H1 (cell line): ENCODE measurements around the gene RNF141. TPM values are rescaled to one million over a fixed set of nuclear protein-coding genes. Genes with fewer than 3 reads are reported as not detected.

ENCODE experiments used
- CTCF ChIA-PET: fragments of 300-600 bp; sonication (Branson Sonifier 250); formaldehyde crosslinking; loops from one replicate; lab custom pipeline; 2021; ENCODE audit not compliant: partially characterized antibody; lab: Charles Lee
- POLR2A ChIA-PET: fragments of 300-600 bp; sonication (Branson Sonifier 250); formaldehyde crosslinking; loops from one replicate; lab custom pipeline; 2021; ENCODE audit warnings: inconsistent platforms; ENCODE audit not compliant: partially characterized antibody; lab: Charles Lee
- DNase-seq, 2 experiments: peaks; one replicate each; pipeline versions ENCODE4 v3.0.0 to v3.0.0-alpha.2; 2010 to 2022; ENCODE audit warnings: low spot score in 2 of 2, low read depth in 1 of 2, mixed read lengths in 1 of 2
- FAIRE-seq: peaks from 2 replicates; lab custom pipeline; 2011; peaks lifted over from hg19 to GRCh38; lab: Jason Lieb, UNC
- H2AFZ ChIP-seq: 2 replicates; pipeline ENCODE4 v1.8.1; 2012; ENCODE audit warnings: low read length, inconsistent platforms
- H2AK5ac ChIP-seq: 2 replicates; pipeline ENCODE4 v1.6.1; 2013; ENCODE audit warnings: low read depth, low read length
- H2BK120ac ChIP-seq: replicated peaks from 2 replicates; pipeline ENCODE3; 2013; ENCODE audit warnings: low read depth, low read length, inconsistent platforms
- H2BK12ac ChIP-seq: 2 replicates; pipeline ENCODE4 v1.6.1; 2013; ENCODE audit warnings: low read depth, low read length
- H2BK15ac ChIP-seq: 2 replicates; pipeline ENCODE4 v1.6.1; 2013; ENCODE audit warnings: low read length
- H2BK20ac ChIP-seq: 2 replicates; pipeline ENCODE4 v1.6.1; 2013; ENCODE audit warnings: low read length
- H2BK5ac ChIP-seq: 2 replicates; pipeline ENCODE4 v1.6.1; 2013; ENCODE audit warnings: low read depth, low read length
- H3K14ac ChIP-seq: 2 replicates; pipeline ENCODE4 v1.6.1; 2013; ENCODE audit warnings: inconsistent platforms; ENCODE audit not compliant: insufficient read length
- H3K18ac ChIP-seq: 2 replicates; pipeline ENCODE4 v1.6.1; 2013; ENCODE audit warnings: low read length; ENCODE audit errors: extremely low read depth
- H3K23ac ChIP-seq: 2 replicates; pipeline ENCODE4 v1.6.1; 2013; ENCODE audit warnings: inconsistent platforms; ENCODE audit not compliant: insufficient read length
- H3K23me2 ChIP-seq: 2 replicates; pipeline ENCODE4 v1.6.1; 2013; ENCODE audit warnings: low read depth, low read length
- H3K27ac ChIP-seq: 2 replicates; pipeline ENCODE4 v1.6.1; 2011; ENCODE audit warnings: low read depth, low read length, inconsistent platforms
- H3K27me3 ChIP-seq, 4 experiments: replicated peaks in 1 of 4; 1 replicate in 1 of 4; 2 replicates in 3 of 4; pipeline versions ENCODE4 v1.6.1 to v1.8.1; 2011 to 2013; ENCODE audit warnings: low read length in 3 of 4, mild to moderate bottlenecking in 3 of 4, inconsistent platforms in 2 of 4, mixed read lengths in 2 of 4, moderate library complexity in 1 of 4; ENCODE audit not compliant: control insufficient read depth in 3 of 4, insufficient read depth in 3 of 4; ENCODE audit errors: extremely low read depth in 1 of 4
- H3K36me3 ChIP-seq, 4 experiments: 2 replicates each; pipeline versions ENCODE4 v1.6.1 to v1.8.1; 2011 to 2013; ENCODE audit warnings: mild to moderate bottlenecking in 4 of 4, low read length in 3 of 4, moderate library complexity in 2 of 4, control low read depth in 1 of 4, inconsistent platforms in 1 of 4; ENCODE audit not compliant: insufficient read depth in 4 of 4, control insufficient read depth in 2 of 4
- H3K4ac ChIP-seq: replicated peaks from 2 replicates; pipeline ENCODE3; 2013; ENCODE audit warnings: low read length, low read depth, mixed read lengths, inconsistent platforms; ENCODE audit not compliant: insufficient read length
- H3K4me1 ChIP-seq, 4 experiments: replicated peaks in 1 of 4; 1 replicate in 1 of 4; 2 replicates in 3 of 4; pipeline versions ENCODE4 v1.6.1 to v1.8.1; 2011 to 2013; ENCODE audit warnings: low read length in 3 of 4, inconsistent platforms in 2 of 4, mixed read lengths in 1 of 4; ENCODE audit not compliant: insufficient read depth in 4 of 4, control insufficient read depth in 3 of 4
- H3K4me2 ChIP-seq, 2 experiments: 2 replicates each; pipeline versions ENCODE4 v1.6.1 to v1.8.1; 2011 to 2013; ENCODE audit warnings: low read depth in 2 of 2, low read length in 2 of 2, control low read depth in 1 of 2, inconsistent platforms in 1 of 2, mild to moderate bottlenecking in 1 of 2; ENCODE audit not compliant: insufficient read depth in 1 of 2
- H3K4me3 ChIP-seq, 4 experiments: fragments of 200-600, 300-600 bp in 1 of 4; sonication (generic), shearing (Covaris generic), sonication (Bioruptor Twin) in 1 of 4; 2 replicates each; pipeline versions ENCODE4 v1.5.1 to v1.8.1; 2011 to 2016; ENCODE audit warnings: low read length in 4 of 4, low read depth in 3 of 4, control low read depth in 2 of 4, inconsistent platforms in 2 of 4, mild to moderate bottlenecking in 2 of 4, mixed read lengths in 1 of 4, moderate library complexity in 1 of 4; ENCODE audit not compliant: insufficient read depth in 2 of 4; ENCODE audit errors: extremely low read depth in 1 of 4
- H3K56ac ChIP-seq: replicated peaks from 2 replicates; pipeline ENCODE3; 2013; ENCODE audit warnings: low read depth, mild to moderate bottlenecking, mixed read lengths, low read length, inconsistent platforms; ENCODE audit not compliant: insufficient read length
- H3K79me1 ChIP-seq: 2 replicates; pipeline ENCODE4 v1.6.1; 2013; ENCODE audit warnings: low read depth, low read length, control low read depth
- H3K79me2 ChIP-seq, 2 experiments: 2 replicates each; pipeline versions ENCODE4 v1.6.1 to v1.8.1; 2012 to 2013; ENCODE audit warnings: low read length in 2 of 2, mild to moderate bottlenecking in 2 of 2, inconsistent platforms in 1 of 2; ENCODE audit not compliant: insufficient read depth in 2 of 2, control insufficient read depth in 1 of 2
- H3K9ac ChIP-seq, 4 experiments: replicated peaks in 1 of 4; 1 replicate in 1 of 4; 2 replicates in 3 of 4; pipeline versions ENCODE4 v1.6.1 to v1.8.1; 2011 to 2013; ENCODE audit warnings: low read depth in 3 of 4, low read length in 3 of 4, control low read depth in 2 of 4, mild to moderate bottlenecking in 2 of 4, moderate library complexity in 2 of 4, inconsistent platforms in 1 of 4; ENCODE audit errors: extremely low read depth in 1 of 4
- H3K9me3 ChIP-seq, 2 experiments: 2 replicates each; pipeline versions ENCODE4 v1.6.1 to v1.8.1; 2012 to 2013; ENCODE audit warnings: mild to moderate bottlenecking in 2 of 2, moderate library complexity in 2 of 2, control low read depth in 1 of 2, inconsistent platforms in 1 of 2, low read depth in 1 of 2, low read length in 1 of 2, mixed read lengths in 1 of 2; ENCODE audit not compliant: insufficient read depth in 2 of 2
- H4K20me1 ChIP-seq, 2 experiments: replicated peaks in 1 of 2; 2 replicates each; pipeline versions ENCODE3 to v1.8.1; 2011 to 2013; ENCODE audit warnings: inconsistent platforms in 2 of 2, low read length in 2 of 2, mild to moderate bottlenecking in 1 of 2; ENCODE audit not compliant: insufficient read depth in 2 of 2, control insufficient read depth in 1 of 2
- H4K5ac ChIP-seq: 2 replicates; pipeline ENCODE4 v1.6.1; 2013; ENCODE audit warnings: low read length, low read depth, mixed read lengths, inconsistent platforms; ENCODE audit not compliant: insufficient read length
- H4K8ac ChIP-seq: 2 replicates; pipeline ENCODE4 v1.8.0; 2013; ENCODE audit warnings: mild to moderate bottlenecking, moderate library complexity, low read length, inconsistent platforms; ENCODE audit not compliant: insufficient read depth; ENCODE audit errors: extremely low read depth
- H4K91ac ChIP-seq: replicated peaks from 2 replicates; pipeline ENCODE3; 2013; ENCODE audit warnings: low read length, mixed read lengths, inconsistent platforms; ENCODE audit not compliant: insufficient read length
- BCL11A ChIP-seq, 2 experiments: IDR thresholded peaks; one replicate each; pipeline ENCODE4 v1.6.1; 2011; ENCODE audit warnings: low read depth in 2 of 2, low read length in 2 of 2, mild to moderate bottlenecking in 2 of 2
- CREB1 ChIP-seq: IDR thresholded peaks from 2 replicates; pipeline ENCODE4 v1.6.1; 2012; ENCODE audit warnings: inconsistent platforms
- E2F6 ChIP-seq: IDR thresholded peaks from 2 replicates; pipeline ENCODE4 v1.6.1; 2012; ENCODE audit warnings: inconsistent platforms
- EZH2 ChIP-seq: fragments of 200-600 bp; sonication (generic); IDR thresholded peaks from 2 replicates; pipeline ENCODE4 v1.7.1; 2012; ENCODE audit warnings: low read depth, mild to moderate bottlenecking, moderate library complexity, low read length, inconsistent platforms; ENCODE audit not compliant: severe bottlenecking
- FOSL1 ChIP-seq: IDR thresholded peaks from 2 replicates; pipeline ENCODE4 v1.6.1; 2011; ENCODE audit warnings: mild to moderate bottlenecking, low read depth, low read length, moderate library complexity; ENCODE audit not compliant: insufficient read depth
- HDAC2 ChIP-seq, 2 experiments: fragments of 300-600 bp in 1 of 2; sonication (generic) in 1 of 2; IDR thresholded peaks; 2 replicates each; pipeline ENCODE4 v1.6.1; 2011 to 2012; ENCODE audit warnings: low read depth in 2 of 2, low read length in 2 of 2, mild to moderate bottlenecking in 2 of 2, moderate library complexity in 2 of 2, borderline replicate concordance in 1 of 2, inconsistent platforms in 1 of 2
- KDM4A ChIP-seq: IDR thresholded peaks from one replicate; pipeline ENCODE4 v1.7.1; 2012; ENCODE audit warnings: low read depth, mild to moderate bottlenecking, moderate library complexity, low read length, inconsistent platforms; ENCODE audit not compliant: severe bottlenecking
- NANOG ChIP-seq: IDR thresholded peaks from 2 replicates; pipeline ENCODE4 v1.6.1; 2011; ENCODE audit warnings: low read length, low read depth, mild to moderate bottlenecking, inconsistent platforms; ENCODE audit not compliant: insufficient read depth, poor library complexity, severe bottlenecking
- RBBP5 ChIP-seq: IDR thresholded peaks from 2 replicates; pipeline ENCODE4 v1.7.1; 2012; ENCODE audit warnings: low read depth, mild to moderate bottlenecking, inconsistent platforms, low read length, moderate library complexity, borderline replicate concordance
- SIN3A ChIP-seq, 2 experiments: IDR thresholded peaks in 1 of 2; conservative IDR thresholded peaks in 1 of 2; 2 replicates each; pipeline ENCODE4 v1.6.1; 2011 to 2012; ENCODE audit warnings: low read length in 2 of 2, improper control_type of control experiment in 1 of 2, low read depth in 1 of 2, mild to moderate bottlenecking in 1 of 2
- SIRT6 ChIP-seq: IDR thresholded peaks from one replicate; pipeline ENCODE4 v1.7.1; 2012; ENCODE audit warnings: low read length, inconsistent platforms
- SIX5 ChIP-seq: IDR thresholded peaks from 2 replicates; pipeline ENCODE4 v1.6.1; 2011; ENCODE audit warnings: mild to moderate bottlenecking, low read depth, low read length
- SRF ChIP-seq: IDR thresholded peaks from 2 replicates; pipeline ENCODE4 v1.6.1; 2011; ENCODE audit warnings: mild to moderate bottlenecking, low read depth, low read length, moderate library complexity
- WGBS, 2 experiments: shearing (Covaris generic) in 1 of 2; methylation state at CpG; one replicate each; pipeline versions ENCODE4 v1.1.6 to v1.1.7; 2013 to 2015; ENCODE audit warnings: low lambda C conversion rate in 2 of 2, mixed read lengths in 2 of 2, inconsistent platforms in 1 of 2, low coverage in 1 of 2, missing lambda C conversion rate in 1 of 2; ENCODE audit not compliant: insufficient replicate concordance in 2 of 2, insufficient coverage in 1 of 2, insufficient read length in 1 of 2; ENCODE audit errors: extremely low coverage in 1 of 2, missing lambda C conversion rate in 1 of 2; 5-methylcytosine and 5-hydroxymethylcytosine counted together
- polyA plus RNA-seq, 7 experiments: library from polyadenylated mRNA; depleted of rRNA in 3 of 7; stranded (reverse) in 5 of 7; unstranded in 2 of 7; fragments of >200 nt in 5 of 7; fragments of 200-250 nt in 2 of 7; gene quantifications; 1 replicate in 5 of 7; 2 replicates in 1 of 7; 4 replicates in 1 of 7; pipeline versions ENCODE4 v1.2.1 to v1.2.3, GENCODE V29; 2011 to 2013; ENCODE audit warnings: missing spikeins in 2 of 7, mixed read lengths in 2 of 7
- total RNA-seq: library from RNA; stranded (reverse); fragmentation: NEBNext Ultra II Directional; extraction: Animal tissue kit (Norgen Biotek cat#: 25700); gene quantifications from 2 replicates; pipeline ENCODE4 v1.2.1, GENCODE V29; 2021

The RNF141 gene
- total and polyA plus RNA-seq, 2 of the 8 experiments (the other 6 are each of a cell fraction or from before 2014, with no cell fraction given), result 8.5 to 22.8 TPM

- CTCF ChIA-PET, result interaction anchor here (0.8 to 2.1 kb wide), 5 partner anchors 10 to 74 kb away, joined by 3 to 8 read pairs (median 3); partner anchors contain the start of gene RNF141
- Histone ChIP-seq H3K36me3 (no peaks in the 10 kb centered on the region), H3K9me3 (no peaks in the 10 kb centered on the region), H3K18ac (no peak overlapping the region), H4K8ac (no peak overlapping the region), H3K23ac (no peak overlapping the region), H2AFZ (no peak overlapping the region), H2BK12ac (no peak overlapping the region), H3K4ac (no peak overlapping the region), H4K20me1 (no peaks in the 10 kb centered on the region), H3K23me2 (peaks cover 2% of the 10 kb centered on the region; the same call in 1 of the 2 replicates), H3K27me3 (no peaks in the 10 kb centered on the region), H3K4me1 (no peaks in the 10 kb centered on the region), H2BK120ac (no peak overlapping the region), H3K14ac (no peak overlapping the region), H3K79me2 (no peaks in the 10 kb centered on the region), H3K4me3 (no peak overlapping the region), H4K5ac (no peak overlapping the region), H4K91ac (no peak overlapping the region), H2BK15ac (no peak overlapping the region), H3K4me2 (no peak overlapping the region), H3K9ac (no peak overlapping the region), H3K27ac (no peak overlapping the region), H3K79me1 (no peaks in the 10 kb centered on the region), H3K56ac (no peak overlapping the region), H2BK20ac (no peak overlapping the region), H2BK5ac (no peak overlapping the region), H2AK5ac (no peak overlapping the region)
- POLR2A ChIA-PET, result no interaction called here
- WGBS, 2 experiments, result 93% methylated on average over 4 of the region's 4 CpGs; no CpG with 5 or more reads in 1 of the 2 experiments
- no peak for DNase-seq
- no peak for FAIRE-seq
- TF ChIP-seq SRF (no peak), NANOG (no peak), SIRT6 (no peak), HDAC2 (IDR thresholded peaks at IDR 0.05; ENCODE audit: borderline replicate concordance in 1 of 2, low read depth in 2 of 2, low read length in 2 of 2) (no peak), EZH2 (no peak), KDM4A (no peak), SIN3A (conservative IDR thresholded peaks at IDR 0.05 in 1 of 2, IDR thresholded peaks at IDR 0.05 in 1 of 2; ENCODE audit: low read depth in 1 of 2, low read length in 2 of 2) (no peak), RBBP5 (no peak), E2F6 (no peak), CREB1 (no peak), BCL11A (IDR thresholded peaks at IDR 0.05; ENCODE audit: low read depth in 2 of 2, low read length in 2 of 2) (no peak), SIX5 (no peak), FOSL1 (no peak)
Measured at GRCh38 chr11:10580623-10581022, 39.6 kb upstream of the RNF141 start.
